Head of caudate nucleus (tissue), 42 donors: ENCODE measurements around the gene GIPC3.
A peak's percentile ranks its signal among the peaks of the same experiment; 100 is the strongest.

ENCODE experiments used
- DNase-seq, 42 donors: peaks; one replicate each; pipeline versions ENCODE4 v3.0.0 to v3.0.0-alpha.2; 2020 to 2021; ENCODE audit warnings: mixed read lengths in 7 of 42
- intact Hi-C: fragments of 100-400 bp; cut with DNase I; formaldehyde crosslinking; loops from one replicate; pipeline ENCODE4 v1.15.0; 2022

The GIPC3 gene, protein sequence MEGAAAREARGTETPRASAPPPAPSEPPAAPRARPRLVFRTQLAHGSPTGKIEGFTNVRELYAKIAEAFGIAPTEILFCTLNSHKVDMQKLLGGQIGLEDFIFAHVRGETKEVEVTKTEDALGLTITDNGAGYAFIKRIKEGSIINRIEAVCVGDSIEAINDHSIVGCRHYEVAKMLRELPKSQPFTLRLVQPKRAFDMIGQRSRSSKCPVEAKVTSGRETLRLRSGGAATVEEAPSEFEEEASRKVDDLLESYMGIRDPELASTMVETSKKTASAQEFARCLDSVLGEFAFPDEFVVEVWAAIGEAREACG

DNA sequence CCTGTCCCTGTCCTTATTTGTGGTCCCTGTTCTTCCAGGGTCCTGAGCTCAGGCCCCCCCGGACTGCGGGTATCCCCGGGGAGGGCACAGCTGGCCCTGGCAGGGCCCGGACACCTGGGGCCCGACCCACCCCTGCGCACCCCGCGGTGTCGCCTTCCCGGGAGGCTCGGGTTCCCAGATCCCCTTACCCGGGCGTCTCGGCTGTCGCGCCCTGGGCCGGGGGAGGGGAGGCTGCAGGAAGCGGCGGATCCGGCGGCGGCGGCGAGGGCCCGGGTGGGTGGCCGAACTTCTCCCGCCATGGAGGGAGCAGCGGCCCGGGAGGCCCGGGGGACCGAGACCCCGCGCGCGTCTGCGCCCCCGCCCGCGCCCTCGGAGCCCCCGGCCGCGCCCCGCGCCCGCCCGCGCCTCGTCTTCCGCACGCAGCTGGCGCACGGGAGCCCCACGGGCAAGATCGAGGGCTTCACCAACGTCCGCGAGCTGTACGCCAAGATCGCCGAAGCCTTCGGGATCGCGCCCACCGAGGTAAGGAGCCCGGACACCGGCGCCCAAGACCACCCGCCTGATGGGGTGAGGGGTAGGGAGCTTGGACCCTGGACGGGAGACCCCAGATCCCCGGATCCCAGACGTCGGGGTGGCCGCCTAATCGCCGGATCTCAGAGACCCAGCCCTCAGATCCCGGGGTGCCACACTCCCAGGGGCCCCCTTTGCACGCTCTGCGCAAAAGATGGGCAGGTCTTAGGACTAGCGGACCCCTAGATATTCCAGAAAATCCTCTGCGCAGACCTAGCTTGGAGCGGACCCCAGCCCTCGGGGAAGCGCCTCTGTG lies at the start of gene GIPC3:
TSS of gene GIPC3 (plus strand) at position 178 of the 826 bp plus-strand sequence. CDS start at position 298, 120 bp downstream.
- no peak for DNase-seq
- intact Hi-C loops, result no loop called here

DNA sequence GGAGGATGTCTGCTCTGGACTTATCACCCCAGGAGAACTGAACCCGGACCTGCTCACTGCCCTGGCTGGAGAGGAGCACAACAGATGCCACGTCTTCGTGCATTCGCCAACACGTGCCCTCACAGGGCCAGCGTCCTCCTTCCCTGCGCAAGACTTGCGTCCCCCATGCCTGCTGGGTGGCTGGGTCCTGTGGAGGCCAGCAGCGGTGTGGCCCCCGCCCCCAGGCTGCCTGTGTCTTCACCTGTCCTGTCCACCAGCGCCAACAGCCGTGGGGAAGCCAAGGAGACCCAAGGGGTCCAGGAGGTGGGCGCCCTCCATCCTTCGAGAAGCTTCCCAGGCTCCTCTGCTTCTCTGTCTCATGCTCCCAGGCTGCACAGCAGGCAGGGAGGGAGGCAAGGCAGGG lies 49.7 kb upstream of the GIPC3 start:
- intact Hi-C loops, result no loop called here

DNA sequence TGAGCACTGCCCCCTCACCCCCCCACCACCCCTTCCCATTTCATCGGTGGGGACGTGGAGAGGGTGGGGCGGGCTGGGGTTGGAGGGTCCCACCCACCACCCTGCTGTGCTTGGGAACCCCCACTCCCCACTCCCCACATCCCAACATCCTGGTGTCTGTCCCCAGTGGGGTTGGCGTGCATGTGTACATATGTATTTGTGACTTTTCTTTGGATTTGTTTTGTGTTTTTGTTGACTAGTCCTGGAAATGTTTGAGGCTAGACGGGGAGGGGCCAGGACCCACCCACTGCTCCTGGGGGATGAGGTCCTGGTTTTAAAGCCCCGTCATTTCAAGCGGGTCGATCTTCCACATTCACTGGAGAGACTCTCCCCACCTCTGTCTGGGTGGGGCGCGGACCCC lies 49.3 kb upstream of the GIPC3 start:
- no peak for DNase-seq
- intact Hi-C loops, result no loop called here

More for the DNA sequence above, 49.7 kb upstream of the GIPC3 start:
- no peak for DNase-seq

DNA sequence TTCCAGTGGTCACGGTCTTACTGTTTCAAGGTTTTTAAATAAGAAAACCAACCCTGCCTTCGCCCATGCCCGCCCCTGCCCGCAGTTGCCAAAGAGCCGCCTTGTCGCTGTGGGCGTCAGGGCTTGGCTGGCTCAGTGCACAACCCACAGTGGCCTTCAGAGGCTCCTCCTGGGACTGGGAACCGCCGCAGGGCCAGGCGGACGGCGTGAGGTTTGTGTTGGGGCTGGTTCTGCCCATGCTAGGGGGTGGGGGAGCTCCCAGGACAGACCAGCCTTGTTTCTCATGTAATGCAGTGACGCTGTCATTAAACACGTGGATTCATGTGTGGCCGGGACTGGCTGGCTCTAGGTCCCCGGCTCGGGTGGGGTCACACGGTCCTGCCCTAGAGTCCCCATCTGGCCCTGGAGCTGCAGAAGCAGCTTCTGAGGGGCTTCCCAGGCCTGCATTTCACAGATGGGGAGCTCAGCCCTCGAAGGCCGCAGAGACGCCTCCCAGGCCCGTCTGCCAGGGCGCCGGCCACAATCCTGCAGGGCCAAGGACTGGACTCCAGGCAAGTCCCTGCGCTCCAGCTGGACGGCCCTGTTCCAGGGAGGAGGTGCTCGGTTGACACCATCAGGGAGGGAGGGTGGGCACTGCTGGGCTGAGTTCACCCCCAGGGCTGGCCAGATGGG lies 48.7 kb upstream of the GIPC3 start:
- peak; percentile 33 to 87 (median 69) for DNase-seq
- intact Hi-C loops, result no loop called here

DNA sequence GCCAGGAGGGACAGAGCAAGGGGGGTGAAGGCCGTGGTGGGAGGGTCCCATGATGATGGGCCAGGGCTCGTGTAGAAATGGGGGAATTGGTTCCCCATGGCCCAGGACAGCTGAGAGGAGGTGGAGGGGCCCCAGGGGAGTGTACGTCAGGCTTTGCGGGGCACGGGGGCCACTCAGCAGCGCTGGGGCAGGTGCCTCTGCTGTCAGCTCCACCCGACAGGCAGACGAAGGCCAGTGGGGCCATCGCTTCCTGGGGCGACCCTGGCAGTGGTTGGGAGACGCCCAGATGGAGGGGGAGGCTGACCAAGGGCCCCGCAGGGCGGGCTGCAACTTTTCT lies 48.2 kb upstream of the GIPC3 start:
- intact Hi-C loops, result no loop called here
- no peak for DNase-seq

DNA sequence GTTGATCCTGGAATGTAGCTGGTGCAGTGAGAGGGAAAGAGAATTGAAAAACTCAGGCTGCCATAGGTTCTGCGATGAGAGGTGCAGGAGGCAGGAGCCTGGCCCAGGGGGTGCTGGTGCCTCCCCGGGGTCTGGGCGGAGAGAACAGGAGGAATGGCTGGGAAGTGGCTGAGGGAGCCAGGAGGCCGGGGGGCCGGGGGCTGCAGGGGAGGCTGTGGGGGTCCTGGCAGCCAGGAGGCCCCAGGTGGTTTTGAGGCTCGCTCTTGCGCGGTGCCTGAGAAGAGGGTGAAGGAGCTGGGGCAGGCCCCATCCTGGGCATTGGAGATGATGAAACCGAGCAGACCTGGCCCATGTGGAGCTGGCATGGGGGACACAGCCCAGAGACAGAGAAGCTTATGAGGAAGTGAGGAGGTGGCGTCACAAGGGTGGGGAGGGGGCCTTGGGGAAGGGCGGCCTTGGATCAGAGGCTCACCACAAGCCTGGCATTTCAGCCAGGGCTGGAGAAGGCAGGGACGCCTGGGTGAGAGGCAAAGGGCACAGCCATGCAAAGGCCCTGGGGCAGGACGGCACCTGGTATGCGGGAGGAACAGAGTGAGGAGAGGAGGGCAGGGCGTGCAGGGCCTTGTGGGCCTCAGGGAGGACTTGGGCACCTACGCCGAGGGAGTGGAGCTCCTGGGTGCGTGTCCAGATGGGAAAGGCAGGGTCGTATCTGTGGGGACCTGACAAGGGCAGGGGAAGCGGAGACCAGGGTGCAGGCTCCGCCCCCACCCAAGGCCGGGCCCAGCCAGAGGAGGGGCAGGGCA lies 47.6 kb upstream of the GIPC3 start:
- DNase-seq, result peak in 2 of 42 donors; percentile 51 to 53
- intact Hi-C loops, result no loop called here

DNA sequence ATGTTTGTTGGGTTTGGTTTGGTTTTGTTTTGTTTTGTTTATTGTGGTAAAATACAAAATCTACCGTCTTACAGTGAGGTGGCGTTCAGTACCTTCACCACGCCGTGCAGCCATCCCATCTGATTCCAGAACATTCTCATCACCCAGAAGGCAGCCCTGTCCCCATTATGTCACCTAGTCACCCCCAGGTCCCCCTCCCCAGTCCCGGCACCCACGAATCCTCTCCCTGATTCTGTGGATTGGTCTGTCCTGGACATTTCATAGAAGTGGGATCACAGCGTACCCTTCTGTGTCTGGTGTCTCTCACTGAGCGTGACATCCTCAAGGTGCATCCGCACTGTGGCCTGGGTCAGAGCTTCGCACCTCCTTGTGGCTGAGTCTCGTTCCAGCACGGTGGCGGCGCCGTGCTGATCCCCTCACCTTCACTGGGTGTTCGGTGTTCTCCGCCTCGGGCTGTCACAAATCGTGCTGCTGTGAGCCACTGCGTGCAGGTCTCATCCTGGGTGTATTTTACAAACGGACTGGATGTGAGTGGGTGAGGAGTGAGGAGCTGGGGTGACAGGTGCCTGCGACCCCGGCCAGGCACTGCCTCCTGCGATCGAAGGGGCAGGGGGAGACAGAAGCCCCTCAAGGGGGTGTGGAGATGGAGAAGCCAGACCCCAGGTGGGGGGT lies 46.9 kb upstream of the GIPC3 start:
- no peak for DNase-seq
- intact Hi-C loops, result no loop called here

DNA sequence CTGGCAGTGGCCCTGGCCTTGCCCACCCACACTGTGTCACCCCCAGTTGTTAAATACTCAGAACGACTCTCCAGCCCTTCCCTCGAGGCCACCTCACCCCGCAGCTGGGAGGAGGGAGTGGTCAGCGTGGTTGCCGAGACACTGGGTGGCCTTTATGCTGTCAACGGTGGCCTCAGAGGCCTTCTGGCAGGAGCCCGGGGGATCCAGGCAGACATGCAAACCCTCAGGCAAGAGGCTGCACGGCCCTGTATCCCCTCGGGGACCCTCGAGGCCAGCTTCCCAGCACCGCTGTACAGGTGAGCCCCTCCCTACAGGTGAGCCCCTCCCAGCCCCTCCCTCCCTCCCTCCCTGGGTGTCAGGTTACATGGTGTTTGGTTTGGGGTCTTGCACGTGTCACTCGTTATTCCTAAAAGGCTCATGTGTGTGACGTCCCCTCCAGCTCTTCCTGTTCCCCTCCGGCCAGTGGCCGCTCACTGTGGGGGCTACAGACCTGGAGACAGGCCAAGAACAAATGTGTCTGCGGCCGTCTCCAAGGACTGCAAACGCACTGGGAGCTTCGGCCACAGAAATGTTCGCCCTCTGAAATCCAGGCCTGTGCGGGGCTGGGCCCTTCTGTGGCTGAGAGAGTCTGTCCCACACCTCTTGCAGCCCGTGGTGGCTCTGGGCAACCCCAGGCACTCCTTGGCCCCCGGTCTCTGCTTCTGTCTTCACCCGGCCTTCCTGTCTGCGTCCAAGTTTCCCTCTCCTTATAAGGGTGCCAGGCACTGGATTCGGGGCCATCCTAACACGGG lies 46.1 kb upstream of the GIPC3 start, which contains the start of gene TEKTIP1:
TSS of gene TEKTIP1 (plus strand) at position 210 of the 791 bp plus-strand sequence. CDS start at position 214, 4 bp downstream.
- intact Hi-C loops, result no loop called here
- DNase-seq, result peak in 10 of 42 donors; percentile 28 to 68 (median 60)

DNA sequence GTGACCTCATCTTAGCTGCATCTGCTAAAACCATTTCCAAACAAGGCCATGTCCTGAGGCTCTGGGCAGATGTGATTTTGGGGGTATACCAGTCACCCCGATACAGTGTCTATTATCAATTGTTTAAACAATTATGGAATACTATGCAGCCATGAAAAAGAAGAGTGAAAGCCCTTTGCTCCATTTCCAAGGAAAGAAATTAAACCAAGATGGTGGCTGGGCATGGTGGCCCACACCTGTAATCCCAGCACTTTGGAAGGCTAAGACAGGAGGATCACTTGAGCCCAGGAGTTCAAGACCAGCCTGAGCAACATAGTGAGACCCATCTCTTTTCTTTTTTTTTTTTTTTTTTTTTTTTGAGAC lies 45.5 kb upstream of the GIPC3 start:
- no peak for DNase-seq
- intact Hi-C loops, result no loop called here

DNA sequence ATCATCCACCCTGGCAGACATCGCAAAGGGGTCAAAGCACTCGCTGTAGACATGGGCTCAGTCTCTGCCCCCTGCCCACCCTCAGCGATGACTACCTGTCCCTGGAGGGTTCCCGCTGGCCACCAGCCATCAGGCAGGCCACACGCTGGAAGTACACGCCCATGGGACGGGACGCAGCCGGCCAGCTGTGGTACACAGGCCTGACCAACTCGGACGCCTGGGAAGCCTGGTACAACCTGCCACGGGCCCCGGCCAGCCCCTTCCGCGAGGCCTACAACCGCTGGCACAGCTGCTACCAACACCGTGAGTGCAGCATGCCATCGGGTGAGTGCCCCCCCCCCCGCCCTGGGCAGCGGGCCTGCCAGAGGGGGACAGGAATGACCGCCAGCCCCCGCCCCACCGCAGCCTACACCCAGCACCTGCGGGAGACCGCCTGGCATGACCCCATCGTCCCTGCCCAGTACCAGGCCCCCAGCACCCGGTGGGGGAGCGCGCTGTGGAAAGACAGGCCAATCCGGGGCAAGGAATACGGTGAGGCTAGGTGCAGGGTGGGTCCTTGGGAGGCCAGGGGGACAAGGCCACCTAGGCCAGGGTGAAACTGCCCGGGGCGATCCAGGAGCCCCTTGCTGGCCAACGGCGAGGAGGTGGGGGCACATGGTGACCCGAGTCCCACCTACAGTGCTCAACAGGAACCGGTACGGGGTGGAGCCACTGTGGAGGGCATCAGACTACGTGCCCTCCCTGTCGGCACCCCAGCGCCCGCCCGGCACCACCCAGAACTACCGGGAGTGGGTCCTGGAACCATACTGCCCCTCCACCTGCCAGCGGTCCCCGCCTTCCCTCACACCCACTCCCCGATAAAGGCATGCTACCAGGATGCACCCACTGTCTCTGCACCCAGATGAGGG lies 41.9 kb upstream of the GIPC3 start:
- DNase-seq, result peak in 38 of 42 donors; percentile 36 to 85 (median 66)
- intact Hi-C loops, result no loop called here

DNA sequence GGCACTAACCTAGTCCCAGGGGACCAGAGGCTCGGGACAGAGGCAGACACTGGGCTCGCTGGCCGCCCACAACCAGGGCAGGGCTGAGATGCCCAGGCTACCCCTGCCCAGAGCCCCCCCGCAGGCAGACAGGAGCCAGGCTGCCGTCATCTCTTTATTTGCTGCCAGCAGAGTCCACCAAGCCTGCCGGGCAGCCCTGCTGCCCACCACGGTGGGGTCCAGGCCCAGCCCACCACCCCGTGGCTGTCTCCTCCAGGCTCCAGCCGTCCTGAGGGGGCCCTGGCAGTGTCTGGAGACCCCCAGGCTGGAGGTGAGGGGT lies 41.3 kb upstream of the GIPC3 start:
- peak in 5 of 42 donors; percentile 42 to 55 (median 50) for DNase-seq
- intact Hi-C loops, result no loop called here

DNA sequence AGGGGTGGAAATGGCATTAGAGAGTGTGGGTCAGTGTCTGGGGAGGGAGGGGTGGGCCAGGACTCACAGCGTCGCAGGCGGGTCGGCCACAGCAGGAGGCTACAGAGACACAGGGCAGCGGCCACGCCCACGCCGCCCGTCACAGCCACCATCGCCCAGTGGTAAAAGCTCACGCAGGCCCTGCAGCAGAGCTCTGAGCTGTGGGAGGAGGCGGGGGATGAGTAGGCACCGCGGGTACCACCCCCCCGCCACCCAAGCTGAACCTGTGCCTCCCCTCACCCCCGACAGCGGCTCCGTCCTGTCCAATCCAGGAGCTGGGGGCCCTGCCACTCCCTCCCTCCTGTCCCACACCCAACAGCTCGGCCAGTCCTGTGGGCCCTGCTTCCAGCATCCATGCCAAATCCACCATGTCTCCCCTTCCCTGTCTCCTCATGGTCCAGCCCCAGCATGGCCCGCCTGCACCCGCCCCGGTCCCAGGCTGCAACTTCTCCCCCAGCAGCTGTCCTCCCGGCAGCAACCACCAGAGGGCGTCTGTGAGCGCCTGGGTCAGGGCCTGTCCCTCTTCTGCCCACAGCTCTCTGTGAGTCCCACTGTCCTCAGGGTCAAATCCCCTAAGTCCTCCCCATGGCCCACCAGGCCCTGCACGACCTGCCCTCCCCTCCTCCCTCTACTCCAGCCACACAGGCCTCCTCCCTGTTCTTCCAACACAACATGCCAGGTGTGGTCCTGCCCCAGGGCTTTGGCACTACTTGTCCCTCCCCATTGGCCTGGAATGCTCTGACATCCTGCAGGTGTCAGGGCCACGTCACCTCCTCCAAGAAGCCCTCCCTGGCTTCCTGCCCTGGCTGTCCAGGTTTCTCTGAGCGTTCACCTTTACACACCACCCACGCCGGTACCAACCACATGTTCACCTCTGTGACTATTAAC lies 40.3 kb upstream of the GIPC3 start:
- peak; percentile 65 to 97 (median 88) for DNase-seq
- intact Hi-C loops, result loop anchor here (5.0 kb wide), 1 partner anchor 72 kb away; no protein-coding TSS in a partner anchor

DNA sequence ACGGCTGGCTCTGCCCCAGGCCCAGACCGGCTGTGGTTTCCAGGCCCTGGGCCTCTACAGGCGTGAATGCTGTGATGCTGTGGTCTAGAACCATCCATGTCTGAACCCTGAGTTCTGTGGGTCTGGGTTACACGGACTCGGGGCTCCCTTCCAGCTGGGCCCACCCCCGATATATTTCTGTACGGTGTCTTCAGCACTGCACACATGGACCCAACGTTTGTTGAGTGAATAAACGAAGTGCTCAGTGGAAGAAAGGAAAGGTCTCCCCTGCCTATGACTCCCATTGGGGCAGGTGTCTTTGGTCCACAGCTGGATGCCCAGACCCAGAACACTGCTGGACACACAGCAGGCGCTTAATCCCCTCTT lies 39.6 kb upstream of the GIPC3 start:
- intact Hi-C loops, result loop anchor here (5.0 kb wide), 1 partner anchor 72 kb away; no protein-coding TSS in a partner anchor

DNA sequence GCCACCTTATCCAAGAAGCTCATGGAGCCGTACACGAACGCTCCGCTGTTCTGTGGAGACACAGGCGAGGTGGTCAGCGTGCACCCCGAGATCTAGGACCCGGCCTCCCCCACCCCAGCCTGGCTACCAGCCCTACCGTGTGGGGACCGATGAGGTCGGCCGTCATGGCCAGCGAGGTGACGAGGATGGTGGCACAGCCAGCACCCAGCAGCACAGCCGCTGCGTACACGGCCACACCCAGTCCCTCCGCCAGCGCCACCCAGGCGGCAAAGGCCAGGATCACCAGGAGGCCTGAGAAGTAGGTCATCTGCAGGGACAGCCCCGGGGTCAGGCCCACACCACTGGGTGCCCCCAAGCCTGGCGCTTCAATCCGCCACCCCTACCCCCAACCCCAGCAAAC lies 39.2 kb upstream of the GIPC3 start:
- intact Hi-C loops, result loop anchor here (5.0 kb wide), 1 partner anchor 71 kb away; no protein-coding TSS in a partner anchor
- peak in 1 of 42 donors; percentile 23 for DNase-seq

More for the DNA sequence above, 39.6 kb upstream of the GIPC3 start:
- DNase-seq, result no peak

DNA sequence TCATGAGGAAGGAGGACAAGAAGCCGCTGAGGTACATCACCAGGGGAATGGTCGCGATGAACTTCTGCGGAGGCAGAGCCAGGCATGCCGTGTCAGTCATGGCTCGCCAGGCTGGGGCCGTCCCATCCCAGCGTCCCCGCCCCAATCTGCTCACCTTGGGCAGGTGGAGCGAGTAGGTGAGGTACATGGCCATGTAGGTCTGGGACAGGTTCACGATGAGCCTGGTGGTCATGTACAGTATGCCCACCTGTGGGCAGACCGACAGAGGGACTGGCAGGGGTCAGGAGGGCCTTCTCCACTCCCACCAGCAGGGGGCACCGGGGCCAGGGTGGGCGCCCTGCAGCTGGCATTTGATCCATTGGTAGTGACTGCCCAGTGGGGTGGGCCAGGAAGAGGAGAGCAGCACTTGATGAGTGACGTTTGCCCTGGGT lies 38.0 kb upstream of the GIPC3 start:
- DNase-seq, result peak in 1 of 42 donors; percentile 38
- intact Hi-C loops, result loop anchor here (5.0 kb wide), 1 partner anchor 70 kb away; no protein-coding TSS in a partner anchor
